Measurements from ENCODE around the gene NKRF.
A peak's percentile ranks its signal among the peaks of the same experiment; 100 is the strongest.

Gene NKRF

GRCh38 chrX:119614776-119615175 lies 8.6 kb upstream of the NKRF start:
- no peak for DNase-seq (ENCODE audit: low read depth)

- no peak for DNase-seq (ENCODE audit: low read depth)
These were observed 780 bp upstream of the NKRF start for GRCh38 chrX:119607018-119607389.

DNA sequence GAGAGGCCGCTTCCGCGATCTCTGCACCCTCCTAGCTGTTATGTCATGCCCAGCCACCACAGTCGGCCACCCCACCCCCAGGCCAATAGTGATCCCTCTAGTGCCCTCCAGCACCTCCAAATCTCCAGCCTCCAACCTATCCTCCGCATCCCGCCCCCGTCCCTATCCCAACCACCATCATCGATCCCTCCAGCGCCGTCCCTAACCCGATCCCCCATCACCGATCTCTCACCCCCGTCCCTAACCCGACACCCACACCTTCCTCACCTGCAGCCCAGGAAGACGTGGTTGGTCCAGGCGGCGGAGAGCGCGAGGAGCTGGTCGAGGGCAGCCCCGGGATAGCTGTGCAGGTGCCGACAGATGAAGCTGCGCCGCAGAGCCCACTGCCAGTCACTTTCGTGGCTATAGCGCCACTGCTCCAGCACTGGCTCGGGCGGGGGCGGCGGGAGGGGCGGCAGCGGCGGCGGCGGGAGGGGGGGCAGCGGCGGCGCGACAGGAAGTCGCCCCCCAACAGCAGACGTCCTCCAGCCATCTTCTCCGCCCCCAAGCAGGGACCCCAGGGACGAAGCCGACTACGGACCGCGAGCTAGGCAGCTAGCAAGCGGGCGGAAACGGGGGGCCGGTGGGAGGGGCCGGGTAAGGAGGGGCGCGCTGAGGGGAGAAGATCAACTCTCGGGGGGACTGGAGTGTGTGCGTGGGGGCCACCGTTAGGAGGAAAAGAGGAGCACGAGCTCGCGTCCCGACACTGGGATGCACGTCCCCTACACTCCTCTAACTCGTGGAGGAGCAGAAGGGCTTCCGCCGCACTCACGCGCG lies 552 bp downstream of the NKRF start:
- peak; percentile 25 for DNase-seq (ENCODE audit: low read depth)

GRCh38 chrX:119604766-119605463 lies 1.3 kb downstream of the NKRF start:
- DNase-seq (ENCODE audit: low read depth): no peak

- DNase-seq (ENCODE audit: low read depth): no peak
These were observed 3.4 kb downstream of the NKRF start for GRCh38 chrX:119602701-119603255.

DNA sequence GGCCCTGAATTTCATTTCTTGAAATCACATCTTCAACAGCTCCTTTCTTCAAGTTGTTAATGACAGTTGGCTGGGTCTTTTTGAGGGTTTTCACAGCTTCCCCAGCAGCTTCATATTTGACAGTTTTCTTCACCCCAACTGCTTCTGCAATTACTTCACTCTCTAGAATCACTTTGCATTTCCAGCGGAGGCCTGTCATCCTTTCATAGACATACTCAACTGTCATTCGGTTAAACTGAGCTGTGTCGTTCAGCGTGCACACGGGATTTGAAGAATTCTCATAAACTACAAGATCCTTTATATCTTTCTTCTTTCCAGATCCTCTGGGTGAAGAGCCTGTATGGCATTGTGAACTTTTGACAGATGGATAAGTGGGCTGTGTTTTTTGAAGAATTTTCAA lies 16.4 kb downstream of the NKRF start:
- no peak for DNase-seq (ENCODE audit: low read depth)

- DNase-seq (ENCODE audit: low read depth): no peak
These were observed 22.7 kb downstream of the NKRF start for GRCh38 chrX:119583431-119584059.

DNA sequence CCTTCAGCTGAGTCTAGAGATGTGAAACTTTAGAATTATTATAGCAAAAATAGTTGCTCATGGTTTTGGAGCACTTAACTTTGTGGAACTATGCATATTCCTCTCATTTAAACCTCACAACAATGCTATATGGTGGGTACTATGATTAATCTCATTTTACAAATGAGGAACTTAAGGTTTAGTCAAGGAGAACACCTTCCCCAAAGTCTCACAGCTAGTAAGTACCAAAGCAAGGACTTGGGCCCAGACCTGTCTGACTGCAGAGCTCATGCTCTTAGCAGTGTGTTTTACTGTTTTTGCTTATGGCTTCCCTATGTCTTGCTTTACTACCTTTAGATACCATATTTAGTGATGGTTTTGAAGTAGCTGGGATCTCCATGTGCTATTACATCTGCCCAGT lies 26.8 kb downstream of the NKRF start:
- no peak for DNase-seq (ENCODE audit: low read depth)

DNA sequence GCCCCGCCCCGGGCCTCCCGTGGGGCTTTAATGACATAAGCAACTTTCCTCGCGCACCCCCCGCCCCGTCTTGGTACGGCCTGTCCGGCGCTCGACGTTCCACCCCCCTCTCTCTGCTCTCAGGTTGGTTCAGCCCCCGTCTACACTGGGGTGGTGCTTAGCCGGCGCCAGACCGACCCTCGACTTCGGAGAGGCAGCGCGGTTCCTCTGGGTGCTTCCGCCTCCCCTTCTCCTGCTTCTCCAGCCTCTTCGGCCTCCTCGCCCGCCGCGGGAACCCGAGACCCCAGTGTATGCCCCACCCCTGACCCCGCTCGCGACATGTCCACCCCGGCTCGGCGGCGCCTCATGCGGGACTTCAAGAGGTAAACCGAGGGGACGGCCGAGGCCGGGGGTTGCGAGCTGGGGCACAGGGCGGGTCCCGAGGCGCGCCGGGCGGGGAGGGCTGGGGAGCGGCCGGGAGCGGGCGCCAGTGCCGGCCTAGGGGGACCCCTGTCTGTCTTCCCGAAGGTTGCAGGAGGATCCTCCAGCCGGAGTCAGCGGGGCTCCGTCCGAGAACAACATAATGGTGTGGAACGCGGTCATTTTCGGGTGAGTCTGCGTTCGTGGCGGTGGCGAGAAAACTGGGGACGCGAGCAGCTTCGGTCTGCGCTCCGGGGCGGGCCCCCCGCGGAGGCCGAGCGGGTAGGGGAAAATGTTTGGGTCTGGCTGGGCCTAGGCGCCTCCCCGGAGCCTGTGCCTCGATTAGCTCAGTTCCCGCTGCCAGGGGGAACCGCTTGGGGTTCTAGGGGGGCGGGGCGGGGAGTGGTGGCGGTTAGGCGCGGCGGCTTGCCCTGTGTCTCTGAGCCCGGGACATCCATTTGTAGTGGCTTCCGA lies 31.6 kb downstream of the NKRF start, which contains the start of gene UBE2A:
Gene UBE2A, plus strand, starts transcription at position 170 of the 873 bp plus-strand sequence. Its CDS starts 149 bp downstream, at position 319.
- peak; percentile 83 for DNase-seq (ENCODE audit: low read depth)

DNA sequence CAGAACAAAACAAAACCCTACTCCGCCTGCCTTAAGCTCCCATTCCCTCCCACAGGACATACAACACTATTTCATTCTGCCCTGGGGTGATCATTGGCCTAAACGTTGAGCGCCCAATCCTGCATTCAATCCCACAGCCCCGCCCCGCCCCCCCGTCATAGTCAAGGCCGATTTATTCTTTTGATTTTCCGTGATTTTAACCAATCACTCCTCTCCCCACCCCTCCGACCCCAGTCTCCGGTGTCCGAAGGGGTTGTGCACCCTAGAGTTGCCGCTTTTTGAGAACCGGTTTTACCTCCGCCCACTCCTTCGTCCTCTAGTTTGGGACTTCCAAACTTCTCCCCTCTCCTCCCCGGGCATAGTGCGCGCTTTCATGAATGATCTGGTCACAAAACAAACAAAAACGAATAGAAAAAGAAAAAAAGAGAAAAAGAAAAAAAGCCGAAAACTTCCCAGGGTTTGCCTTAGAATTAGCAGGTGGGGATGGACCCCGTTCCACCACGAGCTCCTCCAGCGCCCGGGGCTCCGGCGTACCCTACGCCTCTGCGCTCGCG lies 32.3 kb downstream of the NKRF start:
- DNase-seq (ENCODE audit: low read depth): peak; percentile 0

DNA sequence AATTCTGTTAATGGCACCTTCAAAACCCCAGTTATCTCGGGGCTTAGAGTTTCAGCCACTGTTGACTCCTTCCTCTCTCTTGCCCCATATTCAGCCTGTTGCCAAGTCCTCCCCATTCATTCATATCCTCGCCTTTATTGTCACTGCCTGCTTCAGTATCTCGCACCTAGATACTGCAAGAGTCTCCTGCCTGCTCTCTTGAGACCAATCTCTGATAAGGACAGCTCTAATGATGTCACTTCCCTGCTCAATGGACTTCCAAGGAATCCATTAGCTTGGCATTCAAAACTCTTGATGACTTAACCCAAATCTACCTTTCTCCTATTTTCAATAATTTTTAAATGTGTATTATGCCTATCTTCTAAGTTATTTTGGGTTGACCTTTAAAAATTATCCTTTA lies 33.0 kb downstream of the NKRF start:
- no peak for DNase-seq (ENCODE audit: low read depth)

GRCh38 chrX:119570351-119570835 lies 35.8 kb downstream of the NKRF start:
- DNase-seq (ENCODE audit: low read depth): no peak

DNA sequence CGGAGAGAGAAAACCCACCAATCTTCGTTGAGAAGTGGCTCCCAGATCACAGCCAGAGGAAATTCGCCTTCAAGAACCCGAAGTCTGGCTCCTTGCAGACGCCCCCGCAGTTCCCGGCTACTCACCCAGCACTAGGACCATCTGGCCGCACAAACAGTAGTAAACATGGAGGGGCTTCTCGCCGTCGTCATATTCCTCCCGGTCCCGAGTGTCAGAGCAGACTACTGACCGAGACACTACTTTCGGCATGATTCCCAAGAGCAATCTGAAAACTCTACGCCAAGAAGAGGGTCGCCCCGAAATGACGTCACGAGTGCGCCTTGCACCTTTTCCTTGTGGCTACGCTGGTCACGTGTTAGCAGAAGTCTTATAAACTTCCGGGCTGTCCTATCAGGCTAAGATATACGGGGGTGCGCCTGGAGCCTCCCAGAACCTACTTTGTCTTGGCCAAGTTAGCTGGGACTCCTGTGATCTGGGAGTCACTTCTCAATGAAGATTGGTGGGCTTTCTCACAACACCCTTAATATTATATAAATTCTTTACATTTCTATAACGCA lies 41.0 kb downstream of the NKRF start, which contains the start of gene STEEP1:
Gene STEEP1, minus strand, starts transcription at position 303 of the 557 bp plus-strand sequence. Its CDS starts 54 bp downstream, at position 249.
- DNase-seq (ENCODE audit: low read depth): peak; percentile 75

DNA sequence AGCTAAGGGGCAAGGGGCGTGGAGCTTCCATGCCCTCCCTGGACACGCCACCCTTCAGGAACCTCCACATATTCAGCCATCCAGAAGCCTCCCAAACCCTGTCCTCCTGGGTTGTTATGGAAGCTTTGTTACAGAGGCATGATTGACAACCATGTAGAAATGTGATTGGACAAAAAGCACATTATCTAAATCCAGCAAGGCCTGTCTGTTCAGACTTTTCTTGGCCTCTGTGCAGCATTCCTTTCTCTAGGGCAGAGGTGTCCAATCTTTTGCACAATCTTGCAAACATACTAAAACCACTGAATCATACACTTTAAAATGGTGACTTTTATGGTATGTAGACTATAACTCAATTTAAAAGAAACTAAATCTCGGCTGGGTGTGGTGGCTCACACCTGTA lies 53.7 kb downstream of the NKRF start:
- no peak for DNase-seq (ENCODE audit: low read depth)

- DNase-seq (ENCODE audit: low read depth): no peak
These were observed 56.8 kb downstream of the NKRF start for GRCh38 chrX:119549327-119550016.

GRCh38 chrX:119541188-119541587 lies 65.0 kb downstream of the NKRF start:
- no peak for DNase-seq (ENCODE audit: low read depth)

GRCh38 chrX:119539872-119540271 lies 66.4 kb downstream of the NKRF start:
- no peak for DNase-seq (ENCODE audit: low read depth)

Data from activated gamma-delta T cell treated with anti-CD3 and anti-CD28 coated beads, Interleukin-2, amount 50 U/mL, for 16 hours (primary cell).